MM.1S (cell line): ENCODE data around the gene KAT6B.

ENCODE experiments used
- DNase-seq: peaks from one replicate; pipeline ENCODE4 v3.0.0-alpha.2; 2015
- H2AFZ ChIP-seq: fragments of 300-600 bp; sonication (generic); 2 replicates; pipeline ENCODE4 v1.6.0; 2016; ENCODE audit warnings: antibody characterized with exemption, low read length
- H3F3A ChIP-seq: fragments of 300-600 bp; sonication (generic); 2 replicates; pipeline ENCODE4 v1.6.1; 2016; ENCODE audit warnings: mild to moderate bottlenecking, antibody characterized with exemption, low read length, moderate library complexity, mixed read lengths; ENCODE audit not compliant: insufficient read depth
- H3K27ac ChIP-seq: fragments of 300-600 bp; sonication (generic); 2 replicates; pipeline ENCODE4 v1.5.1; 2016; ENCODE audit warnings: mild to moderate bottlenecking, low read length
- H3K27me3 ChIP-seq: fragments of 300-600 bp; sonication (generic); replicated peaks from 2 replicates; pipeline ENCODE4 v1.6.0; 2016; ENCODE audit warnings: low read length; ENCODE audit not compliant: insufficient read depth
- H3K36me3 ChIP-seq: fragments of 300-600 bp; sonication (generic); replicated peaks from 2 replicates; pipeline ENCODE4 v1.6.1; 2016; ENCODE audit warnings: mild to moderate bottlenecking, low read length, mixed read lengths; ENCODE audit not compliant: insufficient read depth
- H3K4me1 ChIP-seq: fragments of 300-600 bp; sonication (generic); 2 replicates; pipeline ENCODE4 v1.6.1; 2016; ENCODE audit warnings: low read length, mixed read lengths
- H3K4me2 ChIP-seq: fragments of 300-600 bp; sonication (generic); 2 replicates; pipeline ENCODE4 v1.6.0; 2016; ENCODE audit warnings: low read depth, low read length
- H3K4me3 ChIP-seq: fragments of 300-600 bp; sonication (generic); 2 replicates; pipeline ENCODE4 v1.5.1; 2016; ENCODE audit warnings: low read length, mixed read lengths
- H3K79me2 ChIP-seq: fragments of 300-600 bp; sonication (generic); 2 replicates; pipeline ENCODE4 v1.6.1; 2016; ENCODE audit warnings: mixed run types, low read length, mixed read lengths
- H3K9ac ChIP-seq: fragments of 300-600 bp; sonication (generic); 2 replicates; pipeline ENCODE4 v1.6.1; 2016; ENCODE audit warnings: low read length, mixed read lengths
- H3K9me2 ChIP-seq: fragments of 300-600 bp; sonication (generic); replicated peaks from 2 replicates; pipeline ENCODE4 v1.6.1; 2016; ENCODE audit warnings: mild to moderate bottlenecking, low read length, mixed read lengths; ENCODE audit not compliant: insufficient read depth
- H3K9me3 ChIP-seq: fragments of 300-600 bp; sonication (generic); replicated peaks from 2 replicates; pipeline ENCODE4 v1.6.1; 2016; ENCODE audit warnings: mild to moderate bottlenecking, low read length, mixed read lengths; ENCODE audit not compliant: insufficient read depth
- H4K20me1 ChIP-seq: fragments of 300-600 bp; sonication (generic); 2 replicates; pipeline ENCODE4 v1.6.1; 2016; ENCODE audit warnings: mild to moderate bottlenecking, low read length, moderate library complexity, mixed read lengths; ENCODE audit not compliant: insufficient read depth
- EZH2 ChIP-seq: fragments of 300-600 bp; sonication (generic); optimal IDR thresholded peaks from 2 replicates; pipeline ENCODE3; 2017; ENCODE audit warnings: low read depth, mild to moderate bottlenecking, antibody characterized with exemption, low read length, mixed read lengths
- EZH2phosphoT487 ChIP-seq: fragments of 300-600 bp; sonication (generic); IDR thresholded peaks from 2 replicates; pipeline ENCODE4 v1.6.1; 2018; ENCODE audit warnings: antibody characterized with exemption, low read length
- TF ChIP-seq, protein P1 (sequence below): fragments of 300-600 bp; sonication (generic); IDR thresholded peaks from 2 replicates; pipeline ENCODE4 v1.5.1; 2016; ENCODE audit warnings: antibody characterized with exemption, low read length, mixed read lengths

The KAT6B gene

DNA sequence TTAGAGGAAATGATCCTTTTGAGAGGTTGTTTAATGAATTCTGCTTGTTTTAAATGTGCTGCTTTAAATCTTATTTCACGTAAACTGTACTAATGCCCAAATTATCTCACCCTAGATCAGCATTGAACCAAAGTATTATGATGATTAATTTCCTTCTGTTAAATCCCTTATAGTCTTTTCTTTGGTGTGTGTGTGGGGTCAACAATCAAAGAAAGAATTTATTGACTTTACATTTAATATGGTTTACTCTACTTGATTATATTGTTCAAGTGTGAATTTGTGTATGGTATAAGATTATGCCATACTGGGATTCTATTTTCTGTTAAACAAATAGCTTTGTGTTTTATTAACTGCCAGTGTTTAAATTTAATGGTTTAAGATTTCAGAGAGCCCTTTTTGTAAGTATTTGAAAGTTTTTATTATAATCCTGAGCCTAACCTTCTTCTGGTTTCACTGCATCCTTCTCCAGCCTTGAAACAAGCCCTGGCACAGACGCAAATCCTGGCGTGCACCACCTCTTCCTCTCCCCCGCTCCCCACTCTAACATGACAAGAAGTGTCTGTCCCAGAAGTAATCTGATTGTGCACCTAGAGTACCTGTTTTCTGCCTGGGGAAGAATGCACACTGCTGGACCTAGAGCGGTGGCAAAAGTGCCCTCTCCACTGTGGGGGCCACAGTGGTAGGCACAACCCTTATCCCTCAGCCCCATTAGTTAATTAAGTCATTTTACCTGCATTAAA, 70.6 kb downstream of the KAT6B start:
- H3K79me2 ChIP-seq: peaks cover 49% of the 10 kb centered on the region
- no peak overlapping the region for H3K4me2 ChIP-seq
- no peak for DNase-seq
- H3K4me1 ChIP-seq: peaks cover 32% of the 10 kb centered on the region
- no peak overlapping the region for H3K27ac ChIP-seq
- TF ChIP-seq, protein P1, sequence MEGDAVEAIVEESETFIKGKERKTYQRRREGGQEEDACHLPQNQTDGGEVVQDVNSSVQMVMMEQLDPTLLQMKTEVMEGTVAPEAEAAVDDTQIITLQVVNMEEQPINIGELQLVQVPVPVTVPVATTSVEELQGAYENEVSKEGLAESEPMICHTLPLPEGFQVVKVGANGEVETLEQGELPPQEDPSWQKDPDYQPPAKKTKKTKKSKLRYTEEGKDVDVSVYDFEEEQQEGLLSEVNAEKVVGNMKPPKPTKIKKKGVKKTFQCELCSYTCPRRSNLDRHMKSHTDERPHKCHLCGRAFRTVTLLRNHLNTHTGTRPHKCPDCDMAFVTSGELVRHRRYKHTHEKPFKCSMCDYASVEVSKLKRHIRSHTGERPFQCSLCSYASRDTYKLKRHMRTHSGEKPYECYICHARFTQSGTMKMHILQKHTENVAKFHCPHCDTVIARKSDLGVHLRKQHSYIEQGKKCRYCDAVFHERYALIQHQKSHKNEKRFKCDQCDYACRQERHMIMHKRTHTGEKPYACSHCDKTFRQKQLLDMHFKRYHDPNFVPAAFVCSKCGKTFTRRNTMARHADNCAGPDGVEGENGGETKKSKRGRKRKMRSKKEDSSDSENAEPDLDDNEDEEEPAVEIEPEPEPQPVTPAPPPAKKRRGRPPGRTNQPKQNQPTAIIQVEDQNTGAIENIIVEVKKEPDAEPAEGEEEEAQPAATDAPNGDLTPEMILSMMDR: no peak
- TF ChIP-seq EZH2phosphoT487 (no peak), EZH2 (no peak)
- no peak overlapping the region for H3K9ac ChIP-seq
- peaks cover 11% of the 10 kb centered on the region for H3F3A ChIP-seq
- no peaks in the 10 kb centered on the region for H3K27me3 ChIP-seq
- no peak overlapping the region for H3K4me3 ChIP-seq
- H2AFZ ChIP-seq: no peak overlapping the region
- H3K9me2 ChIP-seq: no peaks in the 10 kb centered on the region
- H3K36me3 ChIP-seq: no peaks in the 10 kb centered on the region
- no peaks in the 10 kb centered on the region for H4K20me1 ChIP-seq
- no peaks in the 10 kb centered on the region for H3K9me3 ChIP-seq

DNA sequence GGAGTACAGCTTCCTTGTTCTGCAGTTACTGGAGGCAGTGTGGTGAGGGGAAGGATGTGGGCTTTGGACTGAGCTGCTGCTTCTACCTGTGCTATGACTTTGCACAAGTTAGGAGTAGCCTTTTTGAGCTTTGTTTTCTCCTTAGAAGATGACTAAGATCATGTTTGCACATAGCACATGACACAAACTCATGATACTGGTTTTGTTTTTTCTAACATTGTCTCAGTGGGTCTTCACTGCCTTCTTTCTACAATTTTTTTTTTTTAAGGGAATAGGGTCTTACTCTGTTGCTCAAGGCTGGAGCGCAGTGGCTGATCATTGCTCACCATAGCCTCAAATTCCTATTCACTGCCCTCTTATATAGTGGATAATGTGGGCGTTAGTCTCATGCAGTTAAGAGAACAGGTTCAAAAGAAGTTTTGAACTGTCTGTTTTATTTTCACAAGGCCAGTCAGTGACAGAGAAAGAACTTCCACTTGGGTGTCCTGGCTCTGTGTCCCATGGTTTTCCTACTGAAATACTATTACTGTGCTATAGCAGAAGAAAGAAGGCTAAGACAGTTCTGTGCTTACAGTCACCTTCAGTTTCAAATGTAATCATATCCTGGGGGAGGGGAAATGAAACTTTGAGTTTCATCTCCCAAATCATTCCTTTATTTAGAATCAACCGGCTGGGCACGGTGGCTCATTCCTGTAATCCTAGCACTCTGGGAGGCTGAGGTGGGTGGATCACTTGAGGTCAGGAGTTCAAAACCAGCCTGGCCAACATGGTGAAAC, 72.0 kb downstream of the KAT6B start:
- H3K27me3 ChIP-seq: no peaks in the 10 kb centered on the region
- peaks cover 32% of the 10 kb centered on the region for H3K4me1 ChIP-seq
- H3K9me3 ChIP-seq: no peaks in the 10 kb centered on the region
- no peaks in the 10 kb centered on the region for H4K20me1 ChIP-seq
- H3K36me3 ChIP-seq: no peaks in the 10 kb centered on the region
- peak; percentile 51 for DNase-seq
- peak overlapping the region; percentile 67 for H3K27ac ChIP-seq
- peak overlapping the region; percentile 33 for H3K4me2 ChIP-seq
- peaks cover 57% of the 10 kb centered on the region for H3K79me2 ChIP-seq
- H2AFZ ChIP-seq: no peak overlapping the region
- TF ChIP-seq EZH2phosphoT487 (no peak), EZH2 (no peak)
- TF ChIP-seq, protein P1: no peak
- H3K9ac ChIP-seq: peak overlapping the region; percentile 9; the same call in 1 of the 2 replicates
- peaks cover 11% of the 10 kb centered on the region for H3F3A ChIP-seq
- no peak overlapping the region for H3K4me3 ChIP-seq
- H3K9me2 ChIP-seq: no peaks in the 10 kb centered on the region

DNA sequence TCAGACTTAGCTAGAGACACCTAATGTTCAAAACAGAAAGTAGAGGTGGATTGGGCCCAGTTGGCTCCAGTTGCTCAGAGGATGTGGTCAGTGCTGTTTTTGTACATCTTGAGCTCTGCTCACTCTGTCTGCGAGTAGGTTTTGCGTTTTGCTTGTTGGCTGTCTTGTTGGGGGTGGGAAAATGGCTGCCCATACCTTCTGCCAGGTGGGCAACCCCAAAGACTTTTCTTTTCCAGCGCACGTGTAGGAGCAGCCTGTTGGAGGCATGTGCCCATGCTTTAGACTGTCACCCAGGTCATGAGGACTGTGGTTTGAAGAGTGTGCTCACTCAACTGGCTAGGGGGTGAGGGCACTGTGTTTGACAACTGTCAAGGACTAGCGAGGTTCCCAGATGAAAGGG, 73.9 kb downstream of the KAT6B start:
- Histone ChIP-seq H3K9ac (no peak overlapping the region), H3F3A (peaks cover 11% of the 10 kb centered on the region), H3K9me3 (no peaks in the 10 kb centered on the region), H4K20me1 (no peaks in the 10 kb centered on the region), H3K27me3 (no peaks in the 10 kb centered on the region), H3K79me2 (peaks cover 71% of the 10 kb centered on the region), H3K27ac (peak overlapping the region; percentile 42; the same call in 1 of the 2 replicates), H3K4me1 (peaks cover 40% of the 10 kb centered on the region), H3K4me3 (no peak overlapping the region), H2AFZ (no peak overlapping the region), H3K9me2 (no peaks in the 10 kb centered on the region), H3K4me2 (peak overlapping the region; percentile 30; the same call in 1 of the 2 replicates), H3K36me3 (no peaks in the 10 kb centered on the region)
- peak; percentile 79 for DNase-seq
- TF ChIP-seq EZH2phosphoT487: no peak
- TF ChIP-seq EZH2: no peak
- TF ChIP-seq, protein P1: no peak
